Mesenchymal stem cell (in vitro differentiated cells and primary cell): ENCODE data around the gene KCTD2.

Experiments used
- DNase-seq: peaks from one replicate; pipeline ENCODE4 v3.0.0-alpha.2; 2013
- H2AFZ ChIP-seq: one replicate; pipeline ENCODE4 v1.6.1; 2013; ENCODE audit warnings: low read depth, mild to moderate bottlenecking, control low read depth, inconsistent platforms, low read length, moderate library complexity
- H2AK5ac ChIP-seq: 2 replicates; pipeline ENCODE4 v1.6.1; 2013; ENCODE audit warnings: low read length, moderate library complexity, mild to moderate bottlenecking, inconsistent platforms; ENCODE audit not compliant: severe bottlenecking
- H2BK120ac ChIP-seq: one replicate; pipeline ENCODE4 v1.6.1; 2013; ENCODE audit warnings: low read depth, mild to moderate bottlenecking, inconsistent platforms, low read length, moderate library complexity
- H2BK12ac ChIP-seq, 2 experiments: one replicate each; pipeline ENCODE4 v1.6.1; 2013; ENCODE audit warnings: inconsistent platforms in 2 of 2, low read length in 2 of 2, mild to moderate bottlenecking in 2 of 2, moderate library complexity in 2 of 2, control low read depth in 1 of 2
- H2BK15ac ChIP-seq: one replicate; pipeline ENCODE4 v1.6.1; 2013; ENCODE audit warnings: mild to moderate bottlenecking, low read depth, inconsistent platforms; ENCODE audit not compliant: poor library complexity, severe bottlenecking
- H2BK5ac ChIP-seq: 2 replicates; pipeline ENCODE4 v1.6.1; 2013; ENCODE audit warnings: low read depth, mild to moderate bottlenecking, low read length, control low read depth, inconsistent platforms; ENCODE audit not compliant: poor library complexity, severe bottlenecking
- H3K14ac ChIP-seq, 2 experiments: one replicate each; pipeline ENCODE4 v1.6.1; 2013; ENCODE audit warnings: inconsistent platforms in 2 of 2, low read length in 2 of 2, control low read depth in 1 of 2, mild to moderate bottlenecking in 1 of 2, moderate library complexity in 1 of 2
- H3K18ac ChIP-seq, 2 experiments: one replicate each; pipeline ENCODE4 v1.6.1; 2013; ENCODE audit warnings: inconsistent platforms in 2 of 2, low read length in 2 of 2, control low read depth in 1 of 2, low read depth in 1 of 2, mild to moderate bottlenecking in 1 of 2
- H3K23ac ChIP-seq, 2 experiments: one replicate each; pipeline ENCODE4 v1.6.1; 2013; ENCODE audit warnings: inconsistent platforms in 2 of 2, low read length in 2 of 2, mild to moderate bottlenecking in 2 of 2, moderate library complexity in 2 of 2, control low read depth in 1 of 2
- H3K27ac ChIP-seq: 2 replicates; pipeline ENCODE4 v1.5.1; 2013; ENCODE audit warnings: mild to moderate bottlenecking, moderate library complexity, low read length, control low read depth, inconsistent platforms; ENCODE audit not compliant: poor library complexity, severe bottlenecking
- H3K27me3 ChIP-seq, 2 experiments: 2 replicates each; pipeline versions ENCODE4 v1.6.1 to v1.7.0; 2013; ENCODE audit warnings: low read length in 2 of 2, mild to moderate bottlenecking in 2 of 2, moderate library complexity in 2 of 2, control low read depth in 1 of 2, inconsistent platforms in 1 of 2; ENCODE audit not compliant: control insufficient read depth in 1 of 2, insufficient read depth in 1 of 2
- H3K36me3 ChIP-seq, 2 experiments: 2 replicates each; pipeline versions ENCODE4 v1.6.1 to v1.7.0; 2013; ENCODE audit warnings: low read length in 2 of 2, control low read depth in 1 of 2, inconsistent platforms in 1 of 2, low read depth in 1 of 2, mild to moderate bottlenecking in 1 of 2; ENCODE audit not compliant: insufficient read depth in 2 of 2, control insufficient read depth in 1 of 2
- H3K4ac ChIP-seq, 2 experiments: one replicate each; pipeline ENCODE4 v1.6.1; 2013; ENCODE audit warnings: inconsistent platforms in 2 of 2, low read length in 2 of 2, mild to moderate bottlenecking in 2 of 2, moderate library complexity in 2 of 2, control low read depth in 1 of 2, low read depth in 1 of 2
- H3K4me1 ChIP-seq: 2 replicates; pipeline ENCODE4 v1.6.1; 2013; ENCODE audit warnings: low read depth, low read length, control low read depth; ENCODE audit not compliant: control insufficient read depth, insufficient read depth
- H3K4me2 ChIP-seq: 2 replicates; pipeline ENCODE4 v1.6.1; 2013; ENCODE audit warnings: low read length, mild to moderate bottlenecking, inconsistent platforms; ENCODE audit not compliant: poor library complexity, severe bottlenecking
- H3K4me3 ChIP-seq, 2 experiments: 2 replicates each; pipeline versions ENCODE4 v1.5.1 to v1.7.0; 2013; ENCODE audit warnings: low read length in 2 of 2, mild to moderate bottlenecking in 2 of 2, control low read depth in 1 of 2, low read depth in 1 of 2; ENCODE audit not compliant: insufficient read depth in 1 of 2
- H3K79me1 ChIP-seq: replicated peaks from 2 replicates; pipeline ENCODE4 v1.6.1; 2013; ENCODE audit warnings: mild to moderate bottlenecking, control low read depth, low read length, inconsistent platforms; ENCODE audit not compliant: poor library complexity, severe bottlenecking
- H3K9ac ChIP-seq: 2 replicates; pipeline ENCODE4 v1.7.0; 2013; ENCODE audit warnings: mild to moderate bottlenecking, low read length, moderate library complexity
- H3K9me3 ChIP-seq: 2 replicates; pipeline ENCODE4 v1.7.0; 2013; ENCODE audit warnings: mild to moderate bottlenecking, low read length; ENCODE audit not compliant: control insufficient read depth
- H4K8ac ChIP-seq: one replicate; pipeline ENCODE4 v1.6.1; 2013; ENCODE audit warnings: inconsistent platforms, mild to moderate bottlenecking, low read length, moderate library complexity
- H4K91ac ChIP-seq: one replicate; pipeline ENCODE4 v1.6.1; 2013; ENCODE audit warnings: mild to moderate bottlenecking, low read length, inconsistent platforms
- WGBS: methylation state at CpG from one replicate; pipeline ENCODE4 v1.1.7; 2013; ENCODE audit warnings: mixed read lengths; 5-methylcytosine and 5-hydroxymethylcytosine counted together

The KCTD2 gene

DNA sequence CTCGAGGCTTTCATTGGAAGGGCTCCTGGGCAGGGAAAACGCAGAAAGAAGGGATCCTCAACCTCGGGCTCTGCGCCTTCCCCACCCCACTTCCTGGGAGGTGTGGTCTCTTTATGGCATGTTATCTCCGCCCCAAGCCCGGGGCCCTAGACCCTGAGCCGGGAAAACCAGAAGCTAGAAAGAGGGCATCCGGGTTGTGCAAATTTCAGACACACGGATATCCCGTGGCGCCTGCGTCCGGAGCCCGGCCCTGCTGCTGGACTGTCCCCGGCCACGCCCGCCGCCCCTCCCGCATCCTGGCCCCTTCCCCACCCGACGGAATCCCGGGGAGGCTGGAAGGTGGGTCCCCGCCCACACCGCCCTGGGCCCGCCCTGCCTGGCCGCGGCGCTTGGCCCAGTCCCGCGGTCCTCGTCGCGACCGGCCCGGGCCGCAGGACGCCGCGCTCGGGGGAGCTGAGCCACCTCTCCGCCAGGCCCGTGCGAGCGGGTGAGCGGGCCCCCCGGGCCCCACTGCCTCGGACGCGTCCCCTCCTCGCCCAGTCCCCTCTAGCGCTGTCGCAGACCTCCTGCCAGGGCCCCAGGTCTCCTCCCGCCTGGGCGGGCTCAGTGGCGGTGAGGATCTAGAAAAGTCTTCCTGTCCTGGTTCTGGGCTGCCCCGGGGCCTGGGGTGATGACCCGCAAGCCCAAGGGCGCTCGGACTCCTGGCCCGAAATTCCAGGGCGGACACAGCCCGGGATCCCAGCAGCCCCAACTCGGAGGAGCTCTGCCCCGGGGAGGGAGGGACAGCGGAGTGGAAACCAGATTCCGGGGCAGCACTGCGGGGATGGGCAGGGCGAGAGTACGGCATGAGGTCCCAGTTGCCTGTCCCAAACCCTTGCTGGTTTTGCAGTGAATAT is 40.8 kb downstream of the KCTD2 start, which contains the start of gene SLC16A5:
SLC16A5 (plus strand) TSS at position 397 of the 896 bp plus-strand sequence. CDS start 5,683 bp downstream, outside the sequence.
- Histone ChIP-seq H3K18ac (peak within 1 kb of the TSS; percentile 95 to 99), H3K79me1 (peaks cover 7% of the 10 kb centered on the region), H3K9me3 (no peaks in the 10 kb centered on the region), H3K36me3 (no peaks in the 10 kb centered on the region), H3K27me3 (no peaks in the 10 kb centered on the region), H2BK5ac (peak within 1 kb of the TSS; percentile 95), H4K91ac (peak within 1 kb of the TSS; percentile 99), H3K4me1 (peaks cover 56% of the 10 kb centered on the region), H2BK120ac (peak within 1 kb of the TSS; percentile 91), H3K4me2 (peak within 1 kb of the TSS; percentile 66), H4K8ac (peak within 1 kb of the TSS; percentile 100), H2AFZ (peak within 1 kb of the TSS; percentile 21), H3K9ac (peak within 1 kb of the TSS; percentile 82), H3K14ac (peak within 1 kb of the TSS; percentile 37 to 98), H3K4me3 (peak within 1 kb of the TSS; percentile 66 to 74), H2BK12ac (peak within 1 kb of the TSS; percentile 95 to 99), H3K23ac (peak within 1 kb of the TSS in 1 of 2 experiments; percentile 94), H3K27ac (peak within 1 kb of the TSS; percentile 97), H2BK15ac (peak within 1 kb of the TSS; percentile 88), H2AK5ac (peak within 1 kb of the TSS; percentile 92), H3K4ac (peak within 1 kb of the TSS; percentile 94 to 97)
- DNase-seq = peak; percentile 93
- WGBS = 1% methylated on average over 57 of the region's 69 CpGs

DNA sequence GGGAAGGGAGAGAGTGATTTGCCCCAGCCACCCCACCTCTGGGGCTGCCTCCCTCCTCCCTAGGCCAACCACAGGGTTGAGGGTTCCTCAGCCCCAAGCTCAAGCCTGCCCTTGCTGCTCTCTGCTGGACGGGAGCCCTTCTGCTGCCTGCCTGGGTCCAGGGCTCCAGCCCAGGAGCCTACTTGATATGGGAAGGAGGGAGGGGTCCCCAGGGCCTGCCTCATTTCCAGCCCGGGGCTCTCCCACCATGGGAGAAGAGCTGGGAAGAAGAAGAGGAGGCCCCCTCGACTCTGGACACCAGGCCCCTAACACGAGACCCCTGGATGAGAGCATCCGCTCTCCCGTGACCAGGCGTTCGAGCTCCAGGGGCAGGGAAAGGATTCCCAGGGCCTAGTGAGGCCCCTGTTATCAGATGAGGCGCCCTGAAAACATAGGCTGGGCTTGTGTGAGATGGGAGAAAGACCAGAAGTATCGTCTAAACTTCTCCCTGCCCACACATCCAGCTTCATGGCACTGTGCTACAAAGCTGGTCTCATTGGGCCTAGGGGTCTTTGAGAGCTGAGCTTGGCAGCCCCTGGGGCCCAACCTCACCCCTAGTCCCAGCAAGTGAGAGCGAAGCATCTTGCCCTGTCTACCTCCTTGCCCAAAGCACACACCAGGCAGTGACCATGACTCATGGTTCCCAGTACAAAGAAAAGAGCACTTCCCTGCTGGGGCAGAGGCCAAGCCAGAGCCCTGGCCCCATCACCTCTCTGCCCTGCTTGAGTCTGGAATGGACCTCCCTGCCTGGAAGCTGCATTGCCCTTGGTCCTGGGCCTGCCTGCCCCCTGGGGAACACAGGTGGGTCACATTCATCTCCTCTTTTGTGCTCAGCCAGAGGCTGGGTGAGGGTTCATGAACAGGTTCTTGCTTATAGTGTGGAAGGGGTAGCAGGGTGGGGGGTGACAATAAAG is 41.7 kb downstream of the KCTD2 start:
- Histone ChIP-seq H3K4me3 (peak overlapping the region; percentile 66 to 74), H3K4ac (peak overlapping the region; percentile 85 to 90)

DNA sequence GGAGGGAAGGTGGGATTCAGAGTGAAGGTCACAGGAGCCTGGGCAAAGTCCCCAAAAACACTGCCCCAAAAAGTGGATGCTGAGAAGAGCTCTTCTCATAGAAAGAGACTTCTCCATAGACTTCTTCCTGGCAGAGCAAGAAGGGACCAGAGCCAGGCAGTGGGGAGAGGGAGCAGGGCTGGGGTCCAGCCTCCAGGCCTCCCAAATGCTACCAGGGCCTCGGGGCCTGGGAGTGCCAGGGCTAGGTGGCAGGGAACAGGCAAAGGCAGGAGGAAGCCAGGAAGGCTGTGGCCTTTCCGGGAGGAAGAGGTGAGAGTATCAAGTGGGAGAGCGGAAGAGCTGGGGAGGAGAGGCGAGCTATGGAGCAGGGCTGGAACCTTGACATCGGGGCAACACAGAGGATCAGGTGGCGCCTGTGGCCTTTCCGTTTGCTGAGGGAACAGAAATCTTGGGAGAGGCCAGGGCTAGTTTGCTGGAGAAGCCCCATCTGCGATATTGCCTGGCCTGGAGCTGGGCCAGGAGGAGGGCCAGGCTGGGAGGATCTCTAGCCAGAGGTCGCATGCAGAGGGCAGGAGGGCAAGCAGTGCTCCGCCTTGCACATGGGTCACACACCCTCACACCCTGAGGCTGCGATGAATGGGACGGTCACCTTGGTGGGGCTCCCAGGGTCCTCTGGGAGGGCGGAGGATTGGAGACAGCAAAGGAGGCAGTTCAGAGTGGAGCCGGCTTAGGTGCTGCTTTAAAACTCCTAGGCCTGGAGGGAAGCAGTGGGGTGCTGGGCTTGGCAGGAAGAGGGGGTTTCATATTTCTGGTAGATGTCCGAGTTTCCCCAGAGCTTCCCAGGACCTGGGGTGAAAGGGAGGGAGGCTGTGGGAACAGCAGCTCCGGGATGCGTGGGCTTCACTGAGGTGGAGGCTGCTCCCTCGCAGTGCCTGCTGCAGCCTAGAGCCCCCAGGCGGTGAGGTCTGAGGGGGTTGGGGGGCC is 44.1 kb downstream of the KCTD2 start:
- 74% methylated on average over 19 of the region's 19 CpGs for WGBS
- Histone ChIP-seq H2BK5ac (no peak overlapping the region), H2BK120ac (no peak overlapping the region), H3K27ac (no peak overlapping the region), H3K4me1 (peaks cover 57% of the 10 kb centered on the region), H3K9me3 (no peaks in the 10 kb centered on the region), H3K4me3 (peak overlapping the region in 1 of 2 experiments; percentile 56), H4K91ac (peak overlapping the region; percentile 44), H3K79me1 (peaks cover 11% of the 10 kb centered on the region), H3K14ac (peak overlapping the region in 1 of 2 experiments; percentile 89), H3K4ac (peak overlapping the region; percentile 24 to 78), H2BK15ac (peak overlapping the region; percentile 2), H3K18ac (peak overlapping the region; percentile 57 to 59), H3K27me3 (no peaks in the 10 kb centered on the region), H4K8ac (peak overlapping the region; percentile 66), H3K36me3 (peaks cover 0 to 18% of the 10 kb centered on the region in 2 experiments), H2AK5ac (peak overlapping the region; percentile 50), H2BK12ac (peak overlapping the region in 1 of 2 experiments; percentile 64), H2AFZ (no peak overlapping the region), H3K23ac (no peak overlapping the region), H3K4me2 (no peak overlapping the region), H3K9ac (peak overlapping the region; percentile 36)
- no peak for DNase-seq

More for the DNA sequence above, 41.7 kb downstream of the KCTD2 start:
- H3K18ac ChIP-seq = peak overlapping the region; percentile 83 to 95
- peak overlapping the region; percentile 88 for H2BK15ac ChIP-seq
- DNase-seq = peak; percentile 68
- H3K4me2 ChIP-seq = peak overlapping the region; percentile 66
- H2BK5ac ChIP-seq = peak overlapping the region; percentile 78
- peak overlapping the region; percentile 76 to 87 for H2BK12ac ChIP-seq
- H2BK120ac ChIP-seq = peak overlapping the region; percentile 88
- H3K9me3 ChIP-seq = no peaks in the 10 kb centered on the region
- H3K23ac ChIP-seq = peak overlapping the region in 1 of 2 experiments; percentile 60
- WGBS = 73% methylated on average over 11 of the region's 11 CpGs
- H3K27me3 ChIP-seq = no peaks in the 10 kb centered on the region
- peak overlapping the region; percentile 83 for H3K27ac ChIP-seq
- H3K4me1 ChIP-seq = peaks cover 63% of the 10 kb centered on the region
- peak overlapping the region; percentile 3 for H2AFZ ChIP-seq
- H3K14ac ChIP-seq = peak overlapping the region; percentile 37 to 98
- peak overlapping the region; percentile 83 for H4K91ac ChIP-seq
- H4K8ac ChIP-seq = peak overlapping the region; percentile 93
- H3K79me1 ChIP-seq = peaks cover 11% of the 10 kb centered on the region
- H3K36me3 ChIP-seq = peaks cover 0 to 6% of the 10 kb centered on the region in 2 experiments
- H2AK5ac ChIP-seq = peak overlapping the region; percentile 92
- H3K9ac ChIP-seq = peak overlapping the region; percentile 82
